Measurements from ENCODE around the gene BCL11B.
A peak's percentile ranks its signal among the peaks of the same experiment; 100 is the strongest.

The BCL11B gene

GRCh38 chr14:99215277-99215676 lies 56.7 kb downstream of the BCL11B start:
- DNase-seq (ENCODE audit: low read depth): peak; percentile 10
- TF ChIP-seq CTCF (IDR thresholded peaks at IDR 0.05; ENCODE audit: control insufficient read depth, insufficient read depth, low read depth, low read length, missing control alignments): no peak
- no peak overlapping the region for H3K4me3 ChIP-seq (ENCODE audit: control insufficient read depth, low read depth, low read length)

GRCh38 chr14:99214701-99215100 lies 57.3 kb downstream of the BCL11B start:
- no peak for TF ChIP-seq CTCF (IDR thresholded peaks at IDR 0.05; ENCODE audit: control insufficient read depth, insufficient read depth, low read depth, low read length, missing control alignments)
- H3K4me3 ChIP-seq (ENCODE audit: control insufficient read depth, low read depth, low read length): no peak overlapping the region
- DNase-seq (ENCODE audit: low read depth): no peak

GRCh38 chr14:99213527-99213971 lies 58.4 kb downstream of the BCL11B start:
- TF ChIP-seq CTCF (IDR thresholded peaks at IDR 0.05; ENCODE audit: control insufficient read depth, insufficient read depth, low read depth, low read length, missing control alignments): no peak
- no peak overlapping the region for H3K4me3 ChIP-seq (ENCODE audit: control insufficient read depth, low read depth, low read length)
- no peak for DNase-seq (ENCODE audit: low read depth)

- no peak overlapping the region for H3K4me3 ChIP-seq (ENCODE audit: control insufficient read depth, low read depth, low read length)
- no peak for DNase-seq (ENCODE audit: low read depth)
- no peak for TF ChIP-seq CTCF (IDR thresholded peaks at IDR 0.05; ENCODE audit: control insufficient read depth, insufficient read depth, low read depth, low read length, missing control alignments)
Measured at GRCh38 chr14:99213101-99213500, 58.9 kb downstream of the BCL11B start.

- no peak for DNase-seq (ENCODE audit: low read depth)
Measured at GRCh38 chr14:99212646-99213045, 59.4 kb downstream of the BCL11B start.

GRCh38 chr14:99212199-99212598 lies 59.8 kb downstream of the BCL11B start:
- DNase-seq (ENCODE audit: low read depth): no peak
- TF ChIP-seq CTCF (IDR thresholded peaks at IDR 0.05; ENCODE audit: control insufficient read depth, insufficient read depth, low read depth, low read length, missing control alignments): no peak
- no peak overlapping the region for H3K4me3 ChIP-seq (ENCODE audit: control insufficient read depth, low read depth, low read length)

More at GRCh38 chr14:99212646-99213045, 59.4 kb downstream of the BCL11B start:
- H3K4me3 ChIP-seq (ENCODE audit: control insufficient read depth, low read depth, low read length): no peak overlapping the region
- no peak for TF ChIP-seq CTCF (IDR thresholded peaks at IDR 0.05; ENCODE audit: control insufficient read depth, insufficient read depth, low read depth, low read length, missing control alignments)

- H3K4me3 ChIP-seq (ENCODE audit: control insufficient read depth, low read depth, low read length): no peak overlapping the region
- DNase-seq (ENCODE audit: low read depth): no peak
- no peak for TF ChIP-seq CTCF (IDR thresholded peaks at IDR 0.05; ENCODE audit: control insufficient read depth, insufficient read depth, low read depth, low read length, missing control alignments)
Measured at GRCh38 chr14:99211410-99211809, 60.6 kb downstream of the BCL11B start.
